T-helper 22 cell (primary cell): ENCODE data around the gene MTUS2.

Experiments used
- DNase-seq: peaks from one replicate; pipeline ENCODE4 v3.0.0-alpha.2; 2020; ENCODE audit warnings: low read depth

MTUS2 gene

GRCh38 chr13:29484796-29485195, 664.7 kb downstream of the MTUS2 start:
- DNase-seq, result no peak

- no peak for DNase-seq
Observed at GRCh38 chr13:29486551-29486950, 666.4 kb downstream of the MTUS2 start.

- no peak for DNase-seq
Observed at GRCh38 chr13:29487466-29488454, 667.6 kb downstream of the MTUS2 start.

GRCh38 chr13:29489650-29490560, 669.8 kb downstream of the MTUS2 start:
- no peak for DNase-seq

GRCh38 chr13:29490561-29490885, 670.4 kb downstream of the MTUS2 start:
- DNase-seq, result no peak

- DNase-seq, result no peak
Observed at GRCh38 chr13:29491248-29491647, 671.1 kb downstream of the MTUS2 start.

- no peak for DNase-seq
Observed at GRCh38 chr13:29493796-29494195, 673.7 kb downstream of the MTUS2 start.

GRCh38 chr13:29494520-29494919, 674.4 kb downstream of the MTUS2 start:
- no peak for DNase-seq

- DNase-seq, result no peak
Observed at GRCh38 chr13:29496241-29496712, 676.1 kb downstream of the MTUS2 start.

- DNase-seq, result no peak
Observed at GRCh38 chr13:29497137-29497654, 677.1 kb downstream of the MTUS2 start.

- DNase-seq, result no peak
Observed at GRCh38 chr13:29498426-29499040, 678.4 kb downstream of the MTUS2 start.

- no peak for DNase-seq
Observed at GRCh38 chr13:29499506-29500165, 679.5 kb downstream of the MTUS2 start.

GRCh38 chr13:29500386-29500785, 680.2 kb downstream of the MTUS2 start:
- no peak for DNase-seq

GRCh38 chr13:29501674-29502073, 681.5 kb downstream of the MTUS2 start:
- DNase-seq, result no peak

GRCh38 chr13:29502391-29503008, 682.4 kb downstream of the MTUS2 start:
- DNase-seq, result no peak

- no peak for DNase-seq
Observed at GRCh38 chr13:29503041-29503837, 683.1 kb downstream of the MTUS2 start.

- DNase-seq, result no peak
Observed at GRCh38 chr13:29504691-29505090, 684.6 kb downstream of the MTUS2 start.

- DNase-seq, result no peak
Observed at GRCh38 chr13:29505511-29505910, 685.4 kb downstream of the MTUS2 start.

- no peak for DNase-seq
Observed at GRCh38 chr13:29505950-29506349, 685.8 kb downstream of the MTUS2 start.

- no peak for DNase-seq
Observed at GRCh38 chr13:29507356-29507755, 687.2 kb downstream of the MTUS2 start.
